ENCODE data around the gene HOXA7. TPM values are rescaled to one million over a fixed set of nuclear protein-coding genes. Genes with fewer than 3 reads are reported as not detected.

The HOXA7 gene
- total RNA-seq, 4 donors from 2014 or later = 7.0 to 22.9 (median 12.8) TPM

DNA sequence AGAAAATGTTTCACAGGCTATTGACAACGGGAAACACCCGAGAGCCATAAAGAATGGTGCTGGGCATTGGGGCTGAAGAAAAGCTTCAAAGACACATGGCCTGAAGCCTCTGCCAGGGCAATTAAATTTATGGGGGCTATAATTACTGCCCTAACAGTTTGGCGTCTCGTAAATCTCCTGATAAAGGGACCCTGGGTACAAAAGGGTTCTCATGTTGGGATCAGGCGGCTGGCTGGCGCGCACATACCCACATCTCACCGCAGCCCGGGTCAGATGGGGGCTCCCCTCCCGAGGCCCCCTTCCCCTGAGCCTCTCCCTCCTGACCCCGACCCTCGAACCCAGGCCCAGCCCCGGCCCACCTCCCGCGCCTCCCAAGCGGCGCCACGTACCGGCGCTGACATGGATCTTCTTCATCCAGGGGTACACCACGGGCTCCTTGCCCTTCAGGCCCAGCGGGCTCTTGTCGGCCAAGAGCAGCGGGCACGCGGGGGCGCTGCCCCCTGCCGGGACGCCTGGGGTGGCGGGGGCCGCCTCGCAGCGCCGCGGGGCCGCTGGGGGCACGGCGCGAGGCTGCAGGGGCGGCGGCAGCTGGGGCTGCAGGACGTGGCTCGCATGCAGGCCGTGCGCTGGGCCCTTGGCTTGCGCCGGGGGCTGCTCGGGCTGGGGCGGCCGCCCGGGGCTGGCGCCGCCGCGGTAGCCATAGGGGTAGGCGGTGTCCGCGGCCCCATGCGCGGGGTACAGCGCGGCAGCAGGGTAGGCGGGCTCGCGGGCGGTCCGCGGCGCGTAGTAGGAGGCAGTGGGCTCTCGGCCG, 26.5 kb downstream of the HOXA7 start:
- H3K27me3 ChIP-seq = no peaks in the 10 kb centered on the region
- peaks cover 36 to 90% (median 84%) of the 10 kb centered on the region in 4 donors for H3K4me1 ChIP-seq

DNA sequence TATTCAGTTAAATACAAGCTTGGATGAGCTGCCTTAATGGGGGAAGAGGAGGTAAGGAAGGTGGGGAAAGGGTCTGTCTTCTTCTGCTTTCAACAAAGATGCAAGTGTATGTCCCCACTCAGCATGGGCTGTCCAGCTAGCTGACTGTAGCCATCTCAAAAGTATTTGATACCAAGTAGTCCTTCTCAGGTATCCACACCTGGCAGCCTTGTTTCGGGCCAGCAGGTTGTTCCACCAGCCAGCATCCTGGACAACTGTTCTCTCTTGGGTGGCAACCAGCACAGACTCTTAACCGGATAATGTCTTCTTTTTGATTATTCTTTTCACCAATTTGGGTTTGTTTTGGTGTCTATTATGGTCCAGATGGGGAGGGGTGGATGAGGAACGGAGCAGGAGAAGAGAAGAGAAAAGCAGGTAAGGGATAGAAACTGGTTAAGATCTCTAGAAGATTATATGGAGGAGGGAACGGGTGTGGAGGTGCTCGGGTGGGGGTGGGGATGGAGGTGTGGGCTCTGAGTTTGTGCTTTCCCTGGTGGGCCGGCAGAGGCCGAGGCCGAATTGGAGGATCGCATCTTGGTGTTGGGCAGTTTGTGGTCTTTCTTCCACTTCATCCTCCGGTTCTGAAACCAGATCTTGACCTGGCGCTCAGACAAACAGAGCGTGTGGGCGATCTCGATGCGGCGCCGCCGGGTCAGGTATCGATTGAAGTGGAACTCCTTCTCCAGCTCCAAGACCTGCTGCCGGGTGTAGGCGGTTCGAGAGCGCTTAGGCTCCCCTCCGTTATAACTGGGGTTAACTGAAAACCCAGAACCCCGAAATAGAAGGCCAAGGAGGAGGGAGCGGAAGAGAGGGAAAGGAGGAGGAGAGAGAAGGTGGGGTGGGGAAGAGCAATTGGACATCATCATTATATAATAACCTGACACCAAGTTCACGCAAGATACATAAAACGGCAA, 27.4 kb downstream of the HOXA7 start:
- Histone ChIP-seq H3K4me1 (peaks cover 37 to 90% (median 85%) of the 10 kb centered on the region in 4 donors), H3K36me3 (no peaks in the 10 kb centered on the region), H3K27me3 (no peaks in the 10 kb centered on the region), H3K27ac (peak overlapping the region; percentile 94 to 99 (median 96)), H3K9me3 (no peaks in the 10 kb centered on the region), H3K4me3 (peak overlapping the region in 3 of 4 donors; percentile 62 to 77 (median 72))
- in situ Hi-C loops (cut with MboI; ENCODE audit: low pct_ligation_motif_present in 1 of 4, low pct_unique_long_range_greater_than_20kb in 1 of 4, low sequenced_read_pairs in 3 of 4) (no loop called here), intact Hi-C loops (cut with DNase I; ENCODE audit: low total_unique reads) (loop anchor here (2.0 kb wide), 1 partner anchor 30 kb away; no protein-coding TSS in a partner anchor)
- 50 to 52% methylated on average over 4 to 28 of the region's 28 CpGs for WGBS, 2 donors (ENCODE audit: low coverage in 1 of 2)
- TF ChIP-seq POLR2AphosphoS5 (IDR thresholded peaks at IDR 0.05) (no peak), POLR2A (IDR thresholded peaks at IDR 0.05) (no peak), EP300 (IDR thresholded peaks at IDR 0.05; ENCODE audit: low read depth) (no peak)
- TF ChIP-seq, protein P1, sequence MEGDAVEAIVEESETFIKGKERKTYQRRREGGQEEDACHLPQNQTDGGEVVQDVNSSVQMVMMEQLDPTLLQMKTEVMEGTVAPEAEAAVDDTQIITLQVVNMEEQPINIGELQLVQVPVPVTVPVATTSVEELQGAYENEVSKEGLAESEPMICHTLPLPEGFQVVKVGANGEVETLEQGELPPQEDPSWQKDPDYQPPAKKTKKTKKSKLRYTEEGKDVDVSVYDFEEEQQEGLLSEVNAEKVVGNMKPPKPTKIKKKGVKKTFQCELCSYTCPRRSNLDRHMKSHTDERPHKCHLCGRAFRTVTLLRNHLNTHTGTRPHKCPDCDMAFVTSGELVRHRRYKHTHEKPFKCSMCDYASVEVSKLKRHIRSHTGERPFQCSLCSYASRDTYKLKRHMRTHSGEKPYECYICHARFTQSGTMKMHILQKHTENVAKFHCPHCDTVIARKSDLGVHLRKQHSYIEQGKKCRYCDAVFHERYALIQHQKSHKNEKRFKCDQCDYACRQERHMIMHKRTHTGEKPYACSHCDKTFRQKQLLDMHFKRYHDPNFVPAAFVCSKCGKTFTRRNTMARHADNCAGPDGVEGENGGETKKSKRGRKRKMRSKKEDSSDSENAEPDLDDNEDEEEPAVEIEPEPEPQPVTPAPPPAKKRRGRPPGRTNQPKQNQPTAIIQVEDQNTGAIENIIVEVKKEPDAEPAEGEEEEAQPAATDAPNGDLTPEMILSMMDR (IDR thresholded peaks at IDR 0.05) = no peak
- DNase-seq = no peak

More for the DNA sequence above, 26.5 kb downstream of the HOXA7 start:
- no peaks in the 10 kb centered on the region for H3K9me3 ChIP-seq
- peak overlapping the region; percentile 94 to 99 (median 96) for H3K27ac ChIP-seq
- intact Hi-C loops (cut with DNase I; ENCODE audit: low total_unique reads) = loop anchor here (2.0 kb wide), 1 partner anchor 31 kb away; no protein-coding TSS in a partner anchor
- no peaks in the 10 kb centered on the region for H3K36me3 ChIP-seq
- peak overlapping the region; percentile 61 to 77 (median 67) for H3K4me3 ChIP-seq
- in situ Hi-C loops (cut with MboI; ENCODE audit: low pct_ligation_motif_present in 1 of 4, low pct_unique_long_range_greater_than_20kb in 1 of 4, low sequenced_read_pairs in 3 of 4) = no loop called here
- TF ChIP-seq, protein P1 (IDR thresholded peaks at IDR 0.05) = peak in 2 of 5 experiments; percentile 7 to 25
- TF ChIP-seq EP300 (IDR thresholded peaks at IDR 0.05; ENCODE audit: low read depth) (no peak), POLR2AphosphoS5 (IDR thresholded peaks at IDR 0.05) (peak; percentile 33 to 71 (median 57)), POLR2A (IDR thresholded peaks at IDR 0.05) (peak; percentile 76)
- 30 to 50% methylated on average over 4 to 50 of the region's 72 CpGs for WGBS, 2 donors (ENCODE audit: low coverage in 1 of 2)
- DNase-seq = peak; percentile 70

DNA sequence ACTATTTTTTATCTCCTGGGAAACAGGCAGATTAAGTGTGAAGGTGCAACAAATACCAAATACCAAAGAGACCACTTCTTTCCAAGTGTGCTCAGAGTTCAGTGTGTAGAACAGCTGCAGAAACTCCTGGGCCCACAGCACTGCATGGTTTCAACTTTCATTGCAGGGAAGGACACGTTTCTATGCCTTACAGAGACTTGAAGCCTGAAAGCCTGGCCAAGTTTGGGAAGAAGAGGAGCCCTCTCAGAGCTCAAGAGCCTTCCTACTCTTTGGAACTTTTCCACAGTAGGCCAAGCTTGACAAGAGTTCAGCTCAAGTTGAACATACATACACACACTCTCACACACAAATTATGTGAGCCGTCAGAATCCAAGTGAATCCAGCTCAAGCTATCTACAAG, 28.4 kb downstream of the HOXA7 start:
- H3K4me3 ChIP-seq = no peak overlapping the region
- 43% methylated on average over 2 of the region's 2 CpGs; no CpG with 5 or more reads in 1 of the 2 donors for WGBS, 2 donors (ENCODE audit: low coverage in 1 of 2)
- in situ Hi-C loops (cut with MboI; ENCODE audit: low pct_ligation_motif_present in 1 of 4, low pct_unique_long_range_greater_than_20kb in 1 of 4, low sequenced_read_pairs in 3 of 4) (no loop called here), intact Hi-C loops (cut with DNase I; ENCODE audit: low total_unique reads) (loop anchor here (2.0 kb wide), 1 partner anchor 29 kb away; no protein-coding TSS in a partner anchor)
- no peaks in the 10 kb centered on the region for H3K9me3 ChIP-seq
- no peaks in the 10 kb centered on the region for H3K27me3 ChIP-seq
- H3K4me1 ChIP-seq = peaks cover 42 to 90% (median 83%) of the 10 kb centered on the region in 4 donors
- no peak for DNase-seq
- peak overlapping the region; percentile 94 to 99 (median 96) for H3K27ac ChIP-seq
- TF ChIP-seq, protein P1 (IDR thresholded peaks at IDR 0.05) = no peak
- peak in 2 of 3 donors; percentile 17 to 23 for TF ChIP-seq POLR2AphosphoS5 (IDR thresholded peaks at IDR 0.05)
- no peaks in the 10 kb centered on the region for H3K36me3 ChIP-seq
